Kidney (tissue), 14 donors: ENCODE results near the gene LRRTM1. TPM values are rescaled to one million over a fixed set of nuclear protein-coding genes. Genes with fewer than 3 reads are reported as not detected.
A peak's percentile ranks its signal among the peaks of the same experiment; 100 is the strongest.

Experiments used
- DNase-seq, 5 donors: peaks; one replicate each; pipeline ENCODE4 v3.0.0-alpha.2; 2013 to 2020
- FAIRE-seq: peaks from 2 replicates; lab custom pipeline; 2012; peaks lifted over from hg19 to GRCh38; lab: Jason Lieb, UNC
- H3K27ac ChIP-seq, 2 donors: one replicate each; pipeline ENCODE4 v1.7.0; 2013; ENCODE audit warnings: low read depth in 2 of 2, low read length in 2 of 2, inconsistent platforms in 1 of 2
- H3K27me3 ChIP-seq: one replicate; pipeline ENCODE4 v1.7.1; 2013; ENCODE audit warnings: low read length, inconsistent platforms; ENCODE audit not compliant: control insufficient read depth, insufficient read depth
- H3K36me3 ChIP-seq, 3 donors: one replicate each; pipeline versions ENCODE4 v1.7.0 to v1.7.1; 2013; ENCODE audit warnings: low read length in 3 of 3, control low read depth in 1 of 3, inconsistent platforms in 1 of 3; ENCODE audit not compliant: insufficient read depth in 3 of 3, control insufficient read depth in 2 of 3
- H3K4me1 ChIP-seq, 3 donors: one replicate each; pipeline versions ENCODE4 v1.7.0 to v1.7.1; 2013; ENCODE audit warnings: low read length in 3 of 3, inconsistent platforms in 1 of 3, low read depth in 1 of 3; ENCODE audit not compliant: control insufficient read depth in 2 of 3, insufficient read depth in 2 of 3
- H3K4me3 ChIP-seq, 3 donors: one replicate each; pipeline versions ENCODE4 v1.7.0 to v1.8.1; 2013; ENCODE audit warnings: low read length in 3 of 3, control low read depth in 1 of 3, inconsistent platforms in 1 of 3
- H3K9ac ChIP-seq, 3 donors: one replicate each; pipeline versions ENCODE4 v1.7.0 to v1.7.1; 2013; ENCODE audit warnings: low read length in 3 of 3, control low read depth in 1 of 3, inconsistent platforms in 1 of 3
- H3K9me3 ChIP-seq, 3 donors: one replicate each; pipeline versions ENCODE4 v1.7.0 to v1.7.1; 2013; ENCODE audit warnings: low read length in 3 of 3, control low read depth in 1 of 3, inconsistent platforms in 1 of 3; ENCODE audit not compliant: control insufficient read depth in 2 of 3, insufficient read depth in 1 of 3
- intact Hi-C: fragments of 100-400 bp; cut with DNase I; formaldehyde crosslinking; loops from one replicate; pipeline ENCODE4 v1.11.1; 2022
- polyA plus RNA-seq: library from polyadenylated mRNA; stranded (reverse); fragments of 350-450 nt; fragmentation: Illumina TruSeq; extraction: RNeasy Lipid Tissue Mini Kit (QIAGEN cat#74804); gene quantifications from one replicate; pipeline ENCODE4 v1.2.3, GENCODE V29; 2014; ENCODE audit warnings: low read depth, low replicate concordance; ENCODE audit not compliant: insufficient read depth
- total RNA-seq: library from RNA; stranded (reverse); fragmentation: NEBNext Ultra II Directional; extraction: Animal tissue kit (Norgen Biotek cat#: 25700); gene quantifications from one replicate; pipeline ENCODE4 v1.2.1, GENCODE V29; 2021
- TF ChIP-seq, protein P1 (sequence below): IDR thresholded peaks from 3 replicates; pipeline ENCODE4 v1.5.1; 2012; ENCODE audit warnings: mild to moderate bottlenecking, moderate library complexity, borderline replicate concordance; ENCODE audit not compliant: insufficient read depth; ENCODE audit errors: extremely low read depth
- donor health status: control.
- donor health status: control.
- donor health status: control.
- donor health status: control.
- donor health status: control.
- donor health status: DM: yes; HTN: yes; CAD: no.
- donor health status: Normal renal cell carcinoma (clear cell type).

Gene LRRTM1
- total and polyA plus RNA-seq, 2 donors from 2014 or later = 0.09 to 1.1 TPM

DNA sequence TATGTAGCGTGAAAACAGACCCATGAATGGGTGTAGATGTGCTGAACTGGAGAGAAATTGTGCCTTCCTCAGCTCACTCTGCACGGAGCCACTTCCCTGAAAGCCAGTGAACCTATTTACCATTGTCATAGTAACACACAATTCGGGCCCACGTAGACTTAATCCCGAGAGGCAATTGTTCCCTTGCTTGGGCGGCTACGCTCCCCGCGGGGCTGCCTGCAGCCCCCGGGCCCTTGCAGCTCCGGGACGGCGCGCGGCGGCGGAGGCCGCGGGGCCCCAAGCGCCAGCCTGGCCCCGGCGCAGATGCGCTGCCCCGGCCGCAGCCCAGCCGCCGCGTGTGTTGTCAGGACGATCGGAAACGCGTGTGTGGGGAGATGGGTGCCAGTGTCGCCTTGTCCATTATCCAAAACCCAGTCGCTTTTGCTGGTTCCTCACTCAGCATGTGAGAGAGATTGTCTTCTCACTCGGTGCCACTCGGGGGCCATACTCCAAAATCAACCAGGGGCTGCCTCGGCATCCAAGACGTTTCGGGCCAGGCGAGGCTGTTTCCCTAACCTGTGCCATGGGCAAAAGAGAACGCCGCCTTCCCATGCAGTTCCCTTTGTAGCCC, 17.9 kb upstream of the LRRTM1 start:
- intact Hi-C loops = no loop called here
- Histone ChIP-seq H3K36me3 (no peaks in the 10 kb centered on the region), H3K27ac (no peak overlapping the region), H3K4me1 (no peaks in the 10 kb centered on the region), H3K9ac (no peak overlapping the region), H3K4me3 (no peak overlapping the region), H3K9me3 (no peaks in the 10 kb centered on the region), H3K27me3 (no peaks in the 10 kb centered on the region)
- TF ChIP-seq, protein P1, sequence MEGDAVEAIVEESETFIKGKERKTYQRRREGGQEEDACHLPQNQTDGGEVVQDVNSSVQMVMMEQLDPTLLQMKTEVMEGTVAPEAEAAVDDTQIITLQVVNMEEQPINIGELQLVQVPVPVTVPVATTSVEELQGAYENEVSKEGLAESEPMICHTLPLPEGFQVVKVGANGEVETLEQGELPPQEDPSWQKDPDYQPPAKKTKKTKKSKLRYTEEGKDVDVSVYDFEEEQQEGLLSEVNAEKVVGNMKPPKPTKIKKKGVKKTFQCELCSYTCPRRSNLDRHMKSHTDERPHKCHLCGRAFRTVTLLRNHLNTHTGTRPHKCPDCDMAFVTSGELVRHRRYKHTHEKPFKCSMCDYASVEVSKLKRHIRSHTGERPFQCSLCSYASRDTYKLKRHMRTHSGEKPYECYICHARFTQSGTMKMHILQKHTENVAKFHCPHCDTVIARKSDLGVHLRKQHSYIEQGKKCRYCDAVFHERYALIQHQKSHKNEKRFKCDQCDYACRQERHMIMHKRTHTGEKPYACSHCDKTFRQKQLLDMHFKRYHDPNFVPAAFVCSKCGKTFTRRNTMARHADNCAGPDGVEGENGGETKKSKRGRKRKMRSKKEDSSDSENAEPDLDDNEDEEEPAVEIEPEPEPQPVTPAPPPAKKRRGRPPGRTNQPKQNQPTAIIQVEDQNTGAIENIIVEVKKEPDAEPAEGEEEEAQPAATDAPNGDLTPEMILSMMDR = no peak
- FAIRE-seq (no peak), DNase-seq (peak in 2 of 5 donors; percentile 31 to 52)

DNA sequence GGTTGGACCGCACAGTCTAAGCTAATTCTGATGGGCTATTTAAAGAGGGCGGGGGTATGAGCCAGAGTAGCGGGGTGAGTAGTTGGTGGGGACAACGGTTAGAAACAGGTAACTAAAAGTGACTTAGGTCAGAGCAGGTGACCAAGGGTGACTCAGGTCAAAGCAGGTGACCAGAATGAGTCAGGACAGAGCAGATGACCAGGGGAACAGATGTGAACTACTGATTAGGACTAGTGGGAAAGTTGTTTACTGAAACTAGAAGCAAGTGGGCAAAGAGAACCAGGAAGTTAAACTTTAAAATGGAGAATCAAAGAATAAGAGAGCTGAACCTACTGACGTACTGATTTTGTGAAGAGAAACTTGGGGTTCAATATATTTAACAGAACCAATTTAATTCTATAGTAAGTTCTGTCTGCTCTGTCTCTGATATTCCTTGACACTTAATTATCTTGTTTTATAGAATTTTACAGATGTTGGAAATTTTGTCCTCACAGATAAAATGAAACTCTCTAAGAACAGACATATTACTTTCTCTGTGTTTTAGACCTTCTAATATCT, 7.8 kb upstream of the LRRTM1 start:
- Histone ChIP-seq H3K9me3 (no peaks in the 10 kb centered on the region), H3K4me1 (no peaks in the 10 kb centered on the region), H3K36me3 (no peaks in the 10 kb centered on the region), H3K27me3 (no peaks in the 10 kb centered on the region), H3K4me3 (no peak overlapping the region), H3K27ac (no peak overlapping the region), H3K9ac (no peak overlapping the region)
- FAIRE-seq (no peak), DNase-seq (no peak)
- intact Hi-C loops = no loop called here
- TF ChIP-seq, protein P1 = no peak

DNA sequence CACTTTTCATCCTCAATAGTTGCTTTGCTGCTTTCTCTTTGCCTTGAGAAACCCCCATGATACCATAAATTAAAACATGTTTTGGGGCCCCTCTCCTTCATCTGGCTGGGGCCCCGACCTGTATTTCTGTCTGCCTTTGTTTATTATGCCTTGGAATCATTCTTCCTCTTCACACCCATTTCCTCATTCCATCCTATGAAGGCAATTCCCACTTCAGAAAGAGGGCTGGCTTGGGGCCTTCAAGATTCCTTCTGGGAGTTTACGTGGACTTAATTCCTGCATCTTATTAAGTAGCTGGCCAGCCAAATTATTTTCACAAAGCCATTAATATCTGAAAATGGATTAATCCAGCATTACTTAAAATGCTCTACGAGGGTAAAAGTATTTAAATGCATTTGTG, 6.8 kb upstream of the LRRTM1 start:
- intact Hi-C loops = no loop called here
- DNase-seq (no peak), FAIRE-seq (no peak)
- Histone ChIP-seq H3K4me1 (no peaks in the 10 kb centered on the region), H3K27me3 (no peaks in the 10 kb centered on the region), H3K36me3 (no peaks in the 10 kb centered on the region), H3K4me3 (no peak overlapping the region), H3K9me3 (no peaks in the 10 kb centered on the region), H3K9ac (no peak overlapping the region), H3K27ac (no peak overlapping the region)
- TF ChIP-seq, protein P1 = no peak
